ENCODE data around the gene ALDH2.
A peak's percentile ranks its signal among the peaks of the same experiment; 100 is the strongest.
"Not testable (repeated sequence)": the region's sequence is repeated elsewhere in the genome, so short reads cannot be mapped to it uniquely, and the experiment has no call there.

ALDH2 gene

DNA sequence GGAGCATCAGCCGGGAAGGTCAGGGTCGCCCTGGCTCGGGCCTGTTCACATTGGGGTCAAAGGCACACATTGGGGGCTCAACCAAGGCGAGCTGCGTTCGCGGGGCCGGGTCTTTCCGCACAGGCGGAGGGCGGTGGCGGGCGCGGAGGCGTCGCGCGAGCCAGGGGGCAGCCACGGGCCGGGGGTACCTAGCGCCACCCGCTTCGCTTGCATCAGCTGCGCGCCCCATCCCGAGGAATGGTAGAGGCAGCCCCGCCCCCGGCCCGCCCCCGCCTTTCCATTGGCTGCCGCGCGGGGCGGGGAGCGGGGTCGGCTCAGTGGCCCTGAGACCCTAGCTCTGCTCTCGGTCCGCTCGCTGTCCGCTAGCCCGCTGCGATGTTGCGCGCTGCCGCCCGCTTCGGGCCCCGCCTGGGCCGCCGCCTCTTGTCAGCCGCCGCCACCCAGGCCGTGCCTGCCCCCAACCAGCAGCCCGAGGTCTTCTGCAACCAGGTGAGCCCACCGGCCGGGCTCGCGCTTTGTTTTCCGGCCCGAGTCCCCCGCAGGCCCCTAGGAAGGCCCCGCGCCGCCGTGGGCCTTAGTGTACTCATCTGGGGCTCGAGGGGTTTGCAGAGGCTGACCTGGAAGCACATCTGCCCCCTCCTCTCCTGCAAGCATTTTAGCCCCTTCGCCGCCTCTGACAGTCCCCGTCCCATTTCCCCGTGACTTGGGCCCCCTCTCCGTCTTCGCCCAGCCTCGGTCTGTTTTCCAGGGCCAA is at the start of gene ALDH2:
Gene ALDH2, plus strand, starts transcription at position 326 of the 754 bp plus-strand sequence. Its CDS starts 50 bp downstream, at position 376.
- DNase-seq (ENCODE audit: low read depth, low spot score), result peak; percentile 84

GRCh38 chr12:111719316-111719715 is 47.4 kb upstream of the ALDH2 start:
- DNase-seq (ENCODE audit: low read depth, low spot score), result not testable (repeated sequence)

- DNase-seq (ENCODE audit: low read depth, low spot score), result no peak
These were observed 46.3 kb upstream of the ALDH2 start for GRCh38 chr12:111720457-111720856.

DNA sequence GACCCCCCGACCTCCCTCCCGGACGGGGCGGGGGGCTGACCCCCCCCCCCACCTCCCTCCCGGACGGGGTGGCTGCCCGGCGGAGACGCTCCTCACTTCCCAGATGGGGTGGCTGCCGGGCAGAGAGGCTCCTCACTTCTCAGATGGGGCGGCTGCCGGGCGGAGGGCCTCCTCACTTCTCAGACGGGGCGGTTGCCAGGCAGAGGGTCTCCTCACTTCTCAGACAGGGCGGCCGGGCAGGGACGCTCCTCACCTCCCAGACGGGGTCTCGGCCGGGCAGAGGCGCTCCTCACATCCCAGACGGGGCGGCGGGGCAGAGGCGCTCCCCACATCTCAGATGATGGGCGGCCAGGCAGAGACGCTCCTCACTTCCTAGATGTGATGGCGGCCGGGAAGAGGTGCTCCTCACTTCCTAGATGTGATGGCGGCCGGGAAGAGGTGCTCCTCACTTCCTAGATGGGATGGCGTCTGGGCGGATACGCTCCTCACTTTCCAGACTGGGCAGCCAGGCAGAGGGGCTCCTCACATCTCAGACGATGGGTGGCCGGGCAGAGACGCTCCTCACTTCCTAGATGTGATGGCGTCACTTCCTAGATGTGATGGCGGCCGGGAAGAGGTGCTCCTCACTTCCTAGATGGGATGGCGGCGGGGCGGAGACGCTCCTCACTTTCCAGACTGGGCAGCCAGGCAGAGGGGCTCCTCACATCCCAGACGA is 42.9 kb upstream of the ALDH2 start:
- DNase-seq (ENCODE audit: low read depth, low spot score), result not testable (repeated sequence)

DNA sequence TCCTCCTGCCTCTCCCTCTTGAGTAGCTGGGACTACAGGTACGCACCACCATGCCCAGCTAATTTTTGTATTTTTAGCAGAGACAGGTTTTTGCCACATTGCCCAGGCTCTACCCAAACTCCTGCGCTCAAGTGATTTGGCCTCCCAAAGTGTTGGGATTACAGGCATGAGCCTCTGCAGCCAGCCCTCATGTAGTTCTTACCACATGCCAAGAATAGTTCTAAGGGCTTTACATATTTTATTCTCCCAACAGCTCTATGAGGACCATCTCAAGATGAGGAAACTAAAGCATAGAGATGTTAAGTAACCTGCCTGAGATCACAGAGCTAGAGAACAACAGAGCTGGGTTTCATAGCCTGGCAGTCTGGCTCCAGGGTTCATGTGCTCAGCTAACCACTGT is 37.9 kb upstream of the ALDH2 start:
- no peak for DNase-seq (ENCODE audit: low read depth, low spot score)

GRCh38 chr12:111730420-111730819 is 36.3 kb upstream of the ALDH2 start:
- DNase-seq (ENCODE audit: low read depth, low spot score), result no peak

DNA sequence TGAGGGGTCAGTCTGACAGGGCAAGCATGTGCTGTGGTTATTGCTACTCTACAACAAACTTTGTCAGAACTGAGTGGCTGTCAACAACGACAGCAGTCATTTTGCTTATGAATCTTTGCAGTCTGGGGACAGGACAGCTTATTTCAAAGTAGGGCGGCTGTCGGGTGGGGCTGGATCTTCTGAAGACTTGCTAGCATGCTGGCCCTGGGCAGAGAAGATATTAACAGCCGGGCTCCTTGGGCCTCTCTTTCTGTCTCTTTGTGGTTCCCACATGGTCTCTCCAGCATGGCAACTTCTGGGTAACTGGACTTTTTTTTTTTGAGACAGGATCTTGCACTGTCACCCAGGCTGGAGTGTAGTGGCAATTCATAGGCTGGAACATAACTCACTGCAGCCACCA is 33.9 kb upstream of the ALDH2 start:
- DNase-seq (ENCODE audit: low read depth, low spot score), result no peak

DNA sequence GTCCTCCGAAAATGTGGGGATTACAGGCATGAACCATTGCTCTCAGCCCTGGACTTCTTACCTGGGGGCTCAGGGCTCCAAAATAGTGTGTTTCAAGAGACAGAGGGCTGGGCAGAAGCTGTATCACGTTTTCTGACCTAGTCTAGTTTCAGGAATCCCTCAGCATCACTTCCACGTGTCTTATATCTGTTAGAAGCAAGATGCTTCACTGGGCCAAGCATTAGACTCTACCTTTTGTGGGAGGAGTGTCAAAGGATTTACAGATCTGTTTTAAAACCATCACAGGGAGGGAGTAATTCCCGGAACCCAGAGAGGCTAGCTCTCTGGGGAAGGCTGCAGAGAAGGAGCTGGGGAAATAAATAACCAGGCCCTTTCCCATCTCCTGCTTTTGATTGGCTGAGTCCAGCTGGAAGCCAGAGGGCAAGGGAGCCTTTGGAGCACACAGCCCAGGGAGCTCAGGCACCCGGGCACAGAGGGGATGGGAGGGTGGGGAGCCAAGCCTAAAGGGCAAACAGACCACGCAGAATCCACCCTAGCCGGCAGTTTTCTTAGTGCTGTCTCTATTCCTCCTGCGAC is 33.3 kb upstream of the ALDH2 start:
- no peak for DNase-seq (ENCODE audit: low read depth, low spot score)

DNA sequence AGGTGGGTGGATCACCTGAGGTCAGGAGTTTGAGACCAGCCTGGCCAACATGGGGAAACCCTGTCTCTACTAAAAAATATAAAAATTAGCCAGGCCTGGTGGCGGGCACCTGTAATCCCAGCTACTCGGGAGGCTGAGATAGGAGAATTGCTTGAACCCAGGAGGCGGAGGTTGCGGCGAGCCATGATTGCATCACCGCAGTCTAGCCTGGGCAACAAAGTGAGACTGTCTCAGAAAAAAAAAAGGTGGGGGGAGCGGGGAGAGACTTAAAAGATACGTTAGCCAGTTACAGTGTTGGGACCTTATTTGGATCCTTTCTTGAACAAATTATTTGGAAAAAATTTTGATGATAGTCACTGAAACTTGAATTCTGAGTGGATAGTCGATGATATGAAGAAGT is 27.2 kb upstream of the ALDH2 start:
- DNase-seq (ENCODE audit: low read depth, low spot score), result not testable (repeated sequence)

GRCh38 chr12:111741235-111741812 is 25.4 kb upstream of the ALDH2 start:
- DNase-seq (ENCODE audit: low read depth, low spot score), result peak; percentile 54

- DNase-seq (ENCODE audit: low read depth, low spot score), result no peak
These were observed 21.5 kb upstream of the ALDH2 start for GRCh38 chr12:111745211-111745610.

- no peak for DNase-seq (ENCODE audit: low read depth, low spot score)
These were observed 19.4 kb upstream of the ALDH2 start for GRCh38 chr12:111747333-111747732.

DNA sequence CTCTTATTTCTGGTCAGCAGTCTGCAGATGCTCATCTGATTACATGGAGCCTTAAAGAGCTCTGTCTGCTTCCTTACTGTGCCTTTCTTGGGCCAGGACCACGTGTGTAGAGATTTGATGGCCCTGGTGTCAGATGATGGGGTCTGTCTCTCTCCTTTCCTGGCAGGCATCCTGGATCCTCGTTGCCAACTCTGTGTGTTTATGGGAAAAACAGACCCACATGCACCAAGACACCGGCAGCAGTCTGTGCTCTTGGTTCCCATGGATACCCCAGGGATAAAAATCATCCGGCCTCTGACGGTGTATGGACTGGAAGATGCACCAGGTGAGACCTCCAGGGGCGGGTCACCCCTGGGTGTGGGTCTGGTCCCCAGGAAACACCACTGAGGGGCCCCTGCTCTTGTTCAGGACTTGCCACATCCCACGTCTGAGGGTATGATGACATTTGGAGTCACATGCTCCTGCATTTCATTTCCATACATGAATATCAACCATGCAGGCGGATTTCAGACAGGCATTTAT is 18.5 kb upstream of the ALDH2 start:
- DNase-seq (ENCODE audit: low read depth, low spot score), result no peak

DNA sequence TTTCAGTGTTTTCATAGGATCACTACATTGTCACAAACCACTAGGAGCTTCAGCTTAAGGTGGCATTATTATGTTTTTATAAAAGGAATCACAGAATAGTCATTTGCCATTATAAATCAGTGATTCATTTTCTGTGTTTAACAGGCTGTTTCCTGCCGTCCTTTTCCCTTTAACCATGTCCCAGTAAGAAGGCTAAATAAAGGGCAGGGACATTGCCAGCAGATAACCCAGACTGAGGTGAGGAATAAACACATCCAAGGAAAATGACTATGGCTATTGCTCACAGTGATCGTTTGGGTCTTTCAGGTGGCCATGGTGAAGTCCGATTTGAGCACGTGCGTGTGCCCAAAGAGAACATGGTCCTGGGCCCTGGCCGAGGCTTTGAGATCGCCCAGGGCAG is 17.9 kb upstream of the ALDH2 start:
- no peak for DNase-seq (ENCODE audit: low read depth, low spot score)

DNA sequence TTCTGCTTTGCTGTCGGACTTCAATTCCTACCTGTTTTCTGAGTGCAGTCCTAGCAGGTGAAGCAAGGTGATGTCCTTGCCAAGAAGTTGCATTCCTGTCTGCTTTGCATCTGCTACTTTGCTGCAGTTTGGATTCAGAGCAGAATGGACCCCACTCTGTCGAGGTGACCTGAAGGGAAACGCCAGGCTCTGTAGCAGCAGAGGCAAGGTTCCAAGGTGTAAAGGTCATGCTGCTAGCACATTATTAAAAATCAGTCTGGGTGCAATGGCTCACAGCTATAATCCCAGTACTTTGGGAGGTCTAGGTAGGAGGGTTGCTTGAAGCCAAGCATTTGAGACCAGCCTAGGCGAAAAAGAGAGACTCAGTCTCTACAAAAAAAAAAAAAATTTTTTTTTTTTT is 17.3 kb upstream of the ALDH2 start:
- no peak for DNase-seq (ENCODE audit: low read depth, low spot score)

GRCh38 chr12:111753144-111753881 is 13.4 kb upstream of the ALDH2 start:
- peak; percentile 74 for DNase-seq (ENCODE audit: low read depth, low spot score)

DNA sequence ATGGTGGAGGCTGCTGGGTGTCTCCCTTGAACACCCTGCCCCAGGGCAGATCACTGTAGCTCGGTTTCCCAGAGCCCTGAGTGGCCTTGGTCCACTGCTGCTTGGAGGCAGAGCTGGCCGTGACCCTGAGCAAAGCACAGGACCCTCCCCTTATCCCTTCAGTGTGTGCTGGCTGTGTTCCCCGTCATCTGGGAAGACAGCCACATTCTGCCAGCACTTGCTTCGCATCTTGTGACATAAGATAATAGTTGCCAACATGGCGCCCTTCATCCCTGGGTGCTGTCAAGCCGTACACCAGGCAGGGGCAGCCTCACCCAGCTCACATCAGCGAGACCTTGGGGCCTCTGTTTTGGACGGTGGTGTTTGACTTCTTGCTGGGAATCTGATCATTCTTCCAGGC is 12.1 kb upstream of the ALDH2 start:
- no peak for DNase-seq (ENCODE audit: low read depth, low spot score)

GRCh38 chr12:111756196-111756595 is 10.5 kb upstream of the ALDH2 start:
- no peak for DNase-seq (ENCODE audit: low read depth, low spot score)

DNA sequence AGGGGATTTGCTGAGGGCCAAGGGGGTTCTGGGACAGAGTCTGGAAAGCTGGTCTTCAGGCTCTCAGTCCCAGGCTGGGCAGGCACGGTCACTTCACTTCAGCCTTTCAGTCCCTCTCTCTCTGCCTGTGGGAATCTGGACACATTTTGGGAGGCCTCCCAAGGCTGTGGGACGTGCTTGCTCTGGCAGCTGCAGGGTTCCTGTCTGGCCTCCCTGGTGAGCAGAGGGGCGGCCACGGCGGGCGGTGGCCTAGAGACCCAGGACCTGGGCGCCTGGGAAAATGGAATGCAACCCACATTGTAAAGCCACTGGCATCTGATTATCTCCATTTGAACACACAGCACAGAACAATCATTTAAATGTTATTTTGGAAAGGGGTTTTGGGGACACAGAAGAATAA is 10.1 kb upstream of the ALDH2 start:
- peak; percentile 69 for DNase-seq (ENCODE audit: low read depth, low spot score)

DNA sequence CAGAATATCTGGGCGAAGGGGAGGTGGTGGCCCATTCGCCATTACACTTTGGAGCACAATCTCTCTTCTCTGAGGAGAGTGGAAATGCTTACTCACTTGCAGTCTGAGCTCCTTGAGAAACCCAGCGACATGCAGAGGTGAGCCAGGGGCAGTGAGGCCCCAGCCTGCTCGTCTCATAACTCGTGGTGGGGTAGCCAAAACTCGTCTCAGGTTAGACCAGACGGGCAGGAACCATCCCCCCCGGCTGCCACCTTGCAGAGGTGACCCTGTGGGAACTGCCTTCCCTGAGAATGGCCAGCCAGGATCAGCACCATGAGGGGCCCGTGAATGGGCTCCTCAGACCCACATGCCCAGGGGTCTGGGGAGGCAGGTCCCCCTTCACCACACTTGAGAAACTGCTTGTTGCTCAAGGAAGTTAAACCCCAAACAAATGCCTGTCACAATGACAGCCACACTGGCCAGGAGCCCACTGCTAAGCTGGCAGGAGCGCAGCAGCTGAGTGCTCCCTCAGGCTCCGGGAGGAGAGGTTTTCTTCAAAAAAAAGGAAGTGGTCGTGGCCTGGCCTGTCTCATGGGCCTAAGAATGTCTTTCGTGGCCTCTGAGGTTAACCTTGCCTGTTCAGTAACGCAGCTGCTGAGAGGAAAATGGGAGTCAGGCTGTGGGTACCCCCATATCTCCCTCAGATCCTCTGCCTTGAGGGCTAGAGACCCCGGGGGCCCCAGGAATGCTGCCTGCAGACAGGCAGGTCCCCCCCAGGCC is 9.2 kb upstream of the ALDH2 start:
- peak; percentile 84 for DNase-seq (ENCODE audit: low read depth, low spot score)

DNA sequence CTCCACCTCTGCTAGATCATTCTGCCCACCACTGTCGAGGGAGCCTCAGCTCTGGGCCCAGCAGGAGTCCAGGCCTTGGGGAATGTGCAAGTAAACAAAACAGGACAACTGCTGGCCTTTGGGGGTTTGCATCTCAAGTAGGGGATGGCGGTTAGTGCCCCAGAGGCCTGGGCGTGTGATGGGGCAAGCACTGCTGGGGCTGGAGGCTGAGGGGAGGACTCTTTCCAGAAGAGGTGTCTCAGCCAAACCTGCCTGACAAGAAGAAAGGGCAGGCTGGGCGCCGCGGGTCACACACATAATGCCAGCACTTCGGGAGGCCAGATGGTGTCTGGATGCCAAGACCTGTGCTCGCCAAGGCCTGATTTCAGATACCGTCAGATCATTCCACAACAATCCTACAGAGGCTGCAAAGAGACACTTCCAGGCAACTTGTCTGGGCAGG is 8.6 kb upstream of the ALDH2 start:
- DNase-seq (ENCODE audit: low read depth, low spot score), result peak; percentile 59
